A673 (cell line): Measurements from ENCODE around the gene SLC25A6. TPM values are rescaled to one million over a fixed set of nuclear protein-coding genes. Genes with fewer than 3 reads are reported as not detected.
"Not testable (repeated sequence)": the region's sequence is repeated elsewhere in the genome, so short reads cannot be mapped to it uniquely, and the experiment has no call there.

Source experiments
- BruUV-seq: library from RNA; stranded (reverse); fragments of 400-500 nt; replicated peaks from 2 replicates; lab custom pipeline; 2021; lab: Mats Ljungman, UMichigan
- CTCF ChIA-PET: fragments of 300-600 bp; sonication (Branson Sonifier 250); formaldehyde crosslinking; loops from one replicate; lab custom pipeline; 2022; ENCODE audit warnings: antibody characterized with exemption; lab: Charles Lee
- POLR2A ChIA-PET: fragments of 300-600 bp; sonication (Branson Sonifier 250); formaldehyde crosslinking; loops from one replicate; lab custom pipeline; 2022; ENCODE audit warnings: antibody characterized with exemption; ENCODE audit not compliant: low non-redundant PET; lab: Charles Lee
- DNase-seq: peaks from one replicate; pipeline ENCODE4 v3.0.0-alpha.2; 2015; ENCODE audit warnings: low spot score
- H3K27ac ChIP-seq: fragments of 200-600 bp; sonication (generic); 2 replicates; pipeline ENCODE4 v1.5.1; 2016; ENCODE audit warnings: mixed run types, low read depth, mild to moderate bottlenecking, mixed read lengths, antibody characterized with exemption, low read length; ENCODE audit not compliant: poor library complexity, severe bottlenecking
- H3K27me3 ChIP-seq: fragments of 200-600 bp; sonication (generic); replicated peaks from 2 replicates; pipeline ENCODE4 v1.6.1; 2017; ENCODE audit warnings: mixed run types, low read depth, mild to moderate bottlenecking, mixed read lengths, antibody characterized with exemption, low read length; ENCODE audit not compliant: insufficient read depth, poor library complexity
- H3K36me3 ChIP-seq: fragments of 200-600 bp; sonication (generic); 2 replicates; pipeline ENCODE4 v1.6.1; 2016; ENCODE audit warnings: mixed run types, mild to moderate bottlenecking, mixed read lengths, antibody characterized with exemption, low read length; ENCODE audit not compliant: insufficient read depth, poor library complexity, severe bottlenecking
- H3K4me1 ChIP-seq: fragments of 200-600 bp; sonication (generic); 2 replicates; pipeline ENCODE4 v1.6.1; 2017; ENCODE audit warnings: mixed run types, mild to moderate bottlenecking, mixed read lengths, antibody characterized with exemption, low read length; ENCODE audit not compliant: insufficient read depth, poor library complexity, severe bottlenecking
- H3K4me3 ChIP-seq: fragments of 200-600 bp; sonication (generic); 2 replicates; pipeline ENCODE4 v1.5.1; 2016; ENCODE audit warnings: low read depth, mixed run types, mild to moderate bottlenecking, mixed read lengths, low read length; ENCODE audit not compliant: poor library complexity, severe bottlenecking
- H3K9me3 ChIP-seq: fragments of 200-600 bp; sonication (generic); 2 replicates; pipeline ENCODE4 v1.6.1; 2016; ENCODE audit warnings: mixed run types, low read depth, mild to moderate bottlenecking, mixed read lengths, antibody characterized with exemption, low read length; ENCODE audit not compliant: poor library complexity, severe bottlenecking
- CTCF ChIP-seq: fragments of 300-800, 200-600 bp; sonication (generic); conservative IDR thresholded peaks from 2 replicates; pipeline ENCODE4 v1.5.1; 2017; ENCODE audit warnings: low read depth, mild to moderate bottlenecking, antibody characterized with exemption, low read length, moderate library complexity, mixed read lengths
- EZH2 ChIP-seq: fragments of 200-600 bp; sonication (generic); IDR thresholded peaks from 2 replicates; pipeline ENCODE4 v1.6.1; 2017; ENCODE audit warnings: borderline replicate concordance, low read depth, mild to moderate bottlenecking, mixed read lengths, antibody characterized with exemption, low read length; ENCODE audit not compliant: poor library complexity, severe bottlenecking
- intact Hi-C: fragments of 100-400 bp; cut with micrococcal nuclease; formaldehyde crosslinking; loops from one replicate; pipeline ENCODE4 v1.10.0; 2022; ENCODE audit not compliant: unreplicated experiment
- total RNA-seq: library from RNA; stranded (reverse); gene quantifications from 2 replicates; pipeline ENCODE4 v1.2.3, GENCODE V29; 2021

The SLC25A6 gene
- total RNA-seq, 1 experiment from 2014 or later: 423 TPM

DNA sequence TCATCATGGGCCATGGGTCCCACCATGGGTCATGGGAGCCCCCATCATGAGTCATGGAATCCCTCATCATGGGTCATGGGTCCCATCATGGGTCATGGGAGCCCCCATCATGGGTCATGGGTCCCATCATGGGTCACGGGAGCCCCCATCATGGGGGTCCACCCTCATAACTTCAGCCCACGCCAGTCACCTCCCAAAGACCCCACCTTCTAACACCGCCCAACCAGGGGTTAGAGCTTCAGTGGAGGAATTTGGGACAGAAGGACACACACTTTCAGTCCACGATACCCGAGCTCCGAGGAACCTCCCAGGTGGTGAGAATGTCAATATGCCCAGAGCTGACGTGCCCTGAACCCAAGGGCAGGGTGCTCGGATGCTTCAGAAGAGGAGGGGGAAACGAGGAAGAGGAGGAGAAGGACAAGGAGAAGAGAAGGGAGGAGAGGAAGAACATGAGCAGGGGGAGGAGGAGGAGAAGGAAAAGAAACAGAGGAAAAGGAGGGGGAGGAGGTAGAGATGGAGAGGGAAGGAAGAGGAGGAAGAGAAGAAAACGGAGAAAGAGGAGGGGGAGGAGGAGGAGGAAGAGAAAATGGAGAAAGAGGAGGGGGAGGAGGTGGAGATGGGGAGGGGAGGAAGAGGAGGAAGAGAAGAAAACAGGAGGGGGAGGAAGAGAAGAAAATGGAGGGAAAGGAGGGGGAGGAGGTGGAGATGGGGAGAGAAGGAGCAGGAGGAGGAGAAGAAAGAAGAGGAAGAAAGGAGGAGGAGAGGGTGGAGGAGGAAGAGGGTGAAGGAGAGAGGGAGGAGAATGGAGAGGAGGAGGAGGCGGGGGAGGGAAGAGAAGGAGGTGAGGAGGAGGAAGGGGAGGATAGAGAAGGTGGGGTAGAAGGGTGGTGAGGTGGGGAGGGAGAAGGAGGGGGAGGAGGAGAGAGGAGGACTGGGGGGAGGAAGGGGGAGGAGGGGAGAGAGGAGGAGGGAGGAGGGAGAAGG is 37.6 kb downstream of the SLC25A6 start:
- BruUV-seq: no TSS peak
- no peak overlapping the region for H3K27ac ChIP-seq
- no peaks in the 10 kb centered on the region for H3K9me3 ChIP-seq
- H3K4me1 ChIP-seq: no peaks in the 10 kb centered on the region
- no peak for DNase-seq
- ChIA-PET POLR2A (no interaction called here), CTCF (no interaction called here)
- no peaks in the 10 kb centered on the region for H3K27me3 ChIP-seq
- intact Hi-C loops: no loop called here
- no peak for TF ChIP-seq CTCF
- TF ChIP-seq EZH2: no peak
- no peaks in the 10 kb centered on the region for H3K36me3 ChIP-seq
- no peak overlapping the region for H3K4me3 ChIP-seq

GRCh38 chrX:1351981-1352714 is 39.8 kb downstream of the SLC25A6 start:
- ChIA-PET POLR2A (no interaction called here), CTCF (no interaction called here)
- H3K27me3 ChIP-seq: no peaks in the 10 kb centered on the region
- H3K4me3 ChIP-seq: no peak overlapping the region
- TF ChIP-seq EZH2: no peak
- TF ChIP-seq CTCF: no peak
- H3K36me3 ChIP-seq: no peaks in the 10 kb centered on the region
- H3K4me1 ChIP-seq: no peaks in the 10 kb centered on the region
- no TSS peak for BruUV-seq
- intact Hi-C loops: no loop called here
- H3K27ac ChIP-seq: no peak overlapping the region
- no peak for DNase-seq
- H3K9me3 ChIP-seq: no peaks in the 10 kb centered on the region

DNA sequence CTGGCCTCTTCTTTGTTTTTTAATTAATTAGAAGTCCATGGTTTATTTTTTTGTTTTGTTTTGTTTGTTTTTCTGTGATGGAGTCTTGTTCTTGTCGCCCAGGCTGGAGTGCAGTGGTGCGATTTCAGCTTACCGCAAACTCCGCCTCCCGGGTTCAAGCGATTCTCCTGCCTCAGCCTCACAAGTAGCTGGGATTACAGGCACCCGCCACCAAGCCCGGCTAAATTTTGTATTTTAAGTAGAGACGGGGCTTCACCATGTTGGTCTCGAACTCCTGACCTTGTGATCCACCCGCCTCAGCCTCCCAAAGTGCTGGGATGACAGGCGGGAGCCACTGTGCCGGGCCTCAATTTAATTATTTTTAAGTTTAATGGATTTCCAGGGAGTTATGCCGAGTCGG is 42.3 kb downstream of the SLC25A6 start:
- H3K27ac ChIP-seq, H3K4me3 ChIP-seq, H3K36me3 ChIP-seq, DNase-seq, BruUV-seq, H3K4me1 ChIP-seq, H3K27me3 ChIP-seq, CTCF ChIA-PET, POLR2A ChIA-PET, intact Hi-C loops, H3K9me3 ChIP-seq: not testable (repeated sequence)
